ENCODE data around the gene SERF2. TPM values are rescaled to one million over a fixed set of nuclear protein-coding genes. Genes with fewer than 3 reads are reported as not detected.

The SERF2 gene
- total RNA-seq, 1 donor from 2014 or later = 845 TPM

- Mint-ChIP-seq H3K36me3 (ENCODE audit: low read depth, unreplicated experiment) (peaks cover 42% of the 10 kb centered on the region), H3K27me3 (ENCODE audit: unreplicated experiment) (peaks cover 5% of the 10 kb centered on the region), H3K4me1 (ENCODE audit: unreplicated experiment) (peaks cover 4% of the 10 kb centered on the region), H3K9me3 (ENCODE audit: unreplicated experiment) (no peaks in the 10 kb centered on the region), H3K4me3 (ENCODE audit: unreplicated experiment) (no peak overlapping the region), H3K27ac (ENCODE audit: unreplicated experiment) (no peak overlapping the region)
- TF ChIP-seq CTCF (IDR thresholded peaks at IDR 0.05; ENCODE audit: unreplicated experiment) = no peak
- no peak for DNase-seq (ENCODE audit: low spot score)
Observed at GRCh38 chr15:43772624-43773023, 19.5 kb upstream of the SERF2 start.

- TF ChIP-seq CTCF (IDR thresholded peaks at IDR 0.05; ENCODE audit: unreplicated experiment) = no peak
- Mint-ChIP-seq H3K27me3 (ENCODE audit: unreplicated experiment) (peaks cover 5% of the 10 kb centered on the region), H3K4me1 (ENCODE audit: unreplicated experiment) (peaks cover 4% of the 10 kb centered on the region), H3K4me3 (ENCODE audit: unreplicated experiment) (no peak overlapping the region), H3K9me3 (ENCODE audit: unreplicated experiment) (no peaks in the 10 kb centered on the region), H3K27ac (ENCODE audit: unreplicated experiment) (no peak overlapping the region), H3K36me3 (ENCODE audit: low read depth, unreplicated experiment) (peaks cover 38% of the 10 kb centered on the region)
- DNase-seq (ENCODE audit: low spot score) = no peak
Observed at GRCh38 chr15:43774062-43774461, 18.1 kb upstream of the SERF2 start.

GRCh38 chr15:43775411-43775965 is 16.6 kb upstream of the SERF2 start:
- peak; percentile 14 for TF ChIP-seq CTCF (IDR thresholded peaks at IDR 0.05; ENCODE audit: unreplicated experiment)
- Mint-ChIP-seq H3K4me1 (ENCODE audit: unreplicated experiment) (peaks cover 4% of the 10 kb centered on the region), H3K9me3 (ENCODE audit: unreplicated experiment) (no peaks in the 10 kb centered on the region), H3K27me3 (ENCODE audit: unreplicated experiment) (peaks cover 7% of the 10 kb centered on the region), H3K27ac (ENCODE audit: unreplicated experiment) (no peak overlapping the region), H3K4me3 (ENCODE audit: unreplicated experiment) (peak overlapping the region; percentile 40), H3K36me3 (ENCODE audit: low read depth, unreplicated experiment) (peaks cover 26% of the 10 kb centered on the region)
- DNase-seq (ENCODE audit: low spot score) = peak; percentile 43

- H3K4me1 Mint-ChIP-seq (ENCODE audit: unreplicated experiment) = peaks cover 4% of the 10 kb centered on the region
- H3K27ac Mint-ChIP-seq (ENCODE audit: unreplicated experiment) = no peak overlapping the region
- H3K27me3 Mint-ChIP-seq (ENCODE audit: unreplicated experiment) = peaks cover 9% of the 10 kb centered on the region
- no peak for TF ChIP-seq CTCF (IDR thresholded peaks at IDR 0.05; ENCODE audit: unreplicated experiment)
- H3K4me3 Mint-ChIP-seq (ENCODE audit: unreplicated experiment) = peak overlapping the region; percentile 62
- peak; percentile 28 for DNase-seq (ENCODE audit: low spot score)
- peaks cover 20% of the 10 kb centered on the region for H3K36me3 Mint-ChIP-seq (ENCODE audit: low read depth, unreplicated experiment)
- H3K9me3 Mint-ChIP-seq (ENCODE audit: unreplicated experiment) = no peaks in the 10 kb centered on the region
Observed at GRCh38 chr15:43776101-43776717, 15.9 kb upstream of the SERF2 start.

DNA sequence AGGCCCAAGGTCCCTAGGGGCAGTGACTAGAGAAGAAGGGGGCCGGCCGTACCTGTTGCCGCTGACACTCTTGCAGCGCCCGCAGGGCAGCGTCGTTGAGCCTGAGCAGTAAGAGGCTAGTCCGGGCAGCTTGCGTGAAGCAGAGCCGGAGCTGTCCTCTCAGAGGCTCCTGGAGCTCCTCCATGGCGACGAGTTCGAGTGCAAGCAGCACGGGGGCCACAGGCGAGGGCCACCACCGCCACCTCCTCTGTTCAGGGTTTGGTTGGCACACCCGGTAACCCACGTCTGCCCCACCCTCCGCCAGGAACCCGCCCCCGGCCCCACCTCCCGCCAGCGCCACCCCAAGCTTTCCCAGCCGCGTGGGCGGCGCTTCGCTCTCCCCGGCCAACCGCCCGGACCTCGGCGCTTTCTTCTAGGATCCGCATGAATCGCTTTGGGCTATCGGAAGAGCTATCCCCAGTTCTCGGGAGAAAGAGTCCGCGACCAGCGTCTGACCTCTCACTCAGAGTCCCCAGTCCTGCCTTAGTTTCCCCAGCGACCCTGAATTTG is 15.3 kb upstream of the SERF2 start, which contains the start of gene ELL3:
ELL3 (minus strand) TSS at position 249 of the 549 bp plus-strand sequence; CDS start at position 184, 65 bp downstream.
- Mint-ChIP-seq H3K9me3 (ENCODE audit: unreplicated experiment) (no peaks in the 10 kb centered on the region), H3K4me1 (ENCODE audit: unreplicated experiment) (peaks cover 4% of the 10 kb centered on the region), H3K4me3 (ENCODE audit: unreplicated experiment) (peak within 1 kb of the TSS; percentile 78), H3K27ac (ENCODE audit: unreplicated experiment) (no peak within 1 kb of the TSS), H3K36me3 (ENCODE audit: low read depth, unreplicated experiment) (peaks cover 18% of the 10 kb centered on the region), H3K27me3 (ENCODE audit: unreplicated experiment) (peaks cover 9% of the 10 kb centered on the region)
- no peak for TF ChIP-seq CTCF (IDR thresholded peaks at IDR 0.05; ENCODE audit: unreplicated experiment)
- DNase-seq (ENCODE audit: low spot score) = peak; percentile 26
